ENCODE results near the gene PROX1.

DNA sequence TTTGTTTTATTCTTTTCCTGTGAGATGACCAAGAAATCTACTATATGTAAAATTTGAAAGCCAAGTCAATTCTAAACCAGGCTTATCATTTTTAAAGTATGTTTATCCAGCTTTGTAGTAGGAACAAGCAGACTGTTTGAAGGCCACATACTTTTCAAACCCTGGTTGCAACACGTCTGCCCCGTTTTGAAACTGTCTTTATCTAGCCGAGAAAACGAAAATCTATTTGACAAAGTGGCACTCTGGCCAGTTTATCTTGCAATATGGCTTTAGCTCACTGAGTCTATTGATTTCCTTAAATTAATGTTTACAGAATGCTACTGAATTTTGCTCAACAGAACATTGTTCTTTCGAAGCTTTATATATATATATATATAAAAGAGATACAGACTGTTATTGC lies 39.7 kb downstream of the PROX1 start:
- TF ChIP-seq EP300 (IDR thresholded peaks at IDR 0.05; ENCODE audit: borderline replicate concordance) (no peak), CEBPB (IDR thresholded peaks at IDR 0.05) (no peak), TEAD4 (IDR thresholded peaks at IDR 0.05) (no peak), RAD21 (IDR thresholded peaks at IDR 0.05; ENCODE audit: low read depth) (no peak), TCF12 (IDR thresholded peaks at IDR 0.05; ENCODE audit: low read depth) (no peak), NFIC (IDR thresholded peaks at IDR 0.05) (no peak), TAF1 (IDR thresholded peaks at IDR 0.05; ENCODE audit: low read depth) (no peak), CREB1 (IDR thresholded peaks at IDR 0.05; ENCODE audit: low read depth) (no peak), YY1 (IDR thresholded peaks at IDR 0.05; ENCODE audit: low read depth) (no peak)
- TF ChIP-seq, protein P1, sequence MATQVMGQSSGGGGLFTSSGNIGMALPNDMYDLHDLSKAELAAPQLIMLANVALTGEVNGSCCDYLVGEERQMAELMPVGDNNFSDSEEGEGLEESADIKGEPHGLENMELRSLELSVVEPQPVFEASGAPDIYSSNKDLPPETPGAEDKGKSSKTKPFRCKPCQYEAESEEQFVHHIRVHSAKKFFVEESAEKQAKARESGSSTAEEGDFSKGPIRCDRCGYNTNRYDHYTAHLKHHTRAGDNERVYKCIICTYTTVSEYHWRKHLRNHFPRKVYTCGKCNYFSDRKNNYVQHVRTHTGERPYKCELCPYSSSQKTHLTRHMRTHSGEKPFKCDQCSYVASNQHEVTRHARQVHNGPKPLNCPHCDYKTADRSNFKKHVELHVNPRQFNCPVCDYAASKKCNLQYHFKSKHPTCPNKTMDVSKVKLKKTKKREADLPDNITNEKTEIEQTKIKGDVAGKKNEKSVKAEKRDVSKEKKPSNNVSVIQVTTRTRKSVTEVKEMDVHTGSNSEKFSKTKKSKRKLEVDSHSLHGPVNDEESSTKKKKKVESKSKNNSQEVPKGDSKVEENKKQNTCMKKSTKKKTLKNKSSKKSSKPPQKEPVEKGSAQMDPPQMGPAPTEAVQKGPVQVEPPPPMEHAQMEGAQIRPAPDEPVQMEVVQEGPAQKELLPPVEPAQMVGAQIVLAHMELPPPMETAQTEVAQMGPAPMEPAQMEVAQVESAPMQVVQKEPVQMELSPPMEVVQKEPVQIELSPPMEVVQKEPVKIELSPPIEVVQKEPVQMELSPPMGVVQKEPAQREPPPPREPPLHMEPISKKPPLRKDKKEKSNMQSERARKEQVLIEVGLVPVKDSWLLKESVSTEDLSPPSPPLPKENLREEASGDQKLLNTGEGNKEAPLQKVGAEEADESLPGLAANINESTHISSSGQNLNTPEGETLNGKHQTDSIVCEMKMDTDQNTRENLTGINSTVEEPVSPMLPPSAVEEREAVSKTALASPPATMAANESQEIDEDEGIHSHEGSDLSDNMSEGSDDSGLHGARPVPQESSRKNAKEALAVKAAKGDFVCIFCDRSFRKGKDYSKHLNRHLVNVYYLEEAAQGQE (IDR thresholded peaks at IDR 0.05; ENCODE audit: low read depth): no peak
- TF ChIP-seq, protein P2, sequence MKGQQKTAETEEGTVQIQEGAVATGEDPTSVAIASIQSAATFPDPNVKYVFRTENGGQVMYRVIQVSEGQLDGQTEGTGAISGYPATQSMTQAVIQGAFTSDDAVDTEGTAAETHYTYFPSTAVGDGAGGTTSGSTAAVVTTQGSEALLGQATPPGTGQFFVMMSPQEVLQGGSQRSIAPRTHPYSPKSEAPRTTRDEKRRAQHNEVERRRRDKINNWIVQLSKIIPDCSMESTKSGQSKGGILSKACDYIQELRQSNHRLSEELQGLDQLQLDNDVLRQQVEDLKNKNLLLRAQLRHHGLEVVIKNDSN (IDR thresholded peaks at IDR 0.05): no peak
- TF ChIP-seq, protein P3, sequence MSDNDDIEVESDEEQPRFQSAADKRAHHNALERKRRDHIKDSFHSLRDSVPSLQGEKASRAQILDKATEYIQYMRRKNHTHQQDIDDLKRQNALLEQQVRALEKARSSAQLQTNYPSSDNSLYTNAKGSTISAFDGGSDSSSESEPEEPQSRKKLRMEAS (IDR thresholded peaks at IDR 0.05): no peak
